ENCODE data around the gene PPIC.
"Not testable (repeated sequence)": the region's sequence is repeated elsewhere in the genome, so short reads cannot be mapped to it uniquely, and the experiment has no call there.

Gene PPIC

GRCh38 chr5:123007182-123007581 is 29.3 kb downstream of the PPIC start:
- DNase-seq: no peak

DNA sequence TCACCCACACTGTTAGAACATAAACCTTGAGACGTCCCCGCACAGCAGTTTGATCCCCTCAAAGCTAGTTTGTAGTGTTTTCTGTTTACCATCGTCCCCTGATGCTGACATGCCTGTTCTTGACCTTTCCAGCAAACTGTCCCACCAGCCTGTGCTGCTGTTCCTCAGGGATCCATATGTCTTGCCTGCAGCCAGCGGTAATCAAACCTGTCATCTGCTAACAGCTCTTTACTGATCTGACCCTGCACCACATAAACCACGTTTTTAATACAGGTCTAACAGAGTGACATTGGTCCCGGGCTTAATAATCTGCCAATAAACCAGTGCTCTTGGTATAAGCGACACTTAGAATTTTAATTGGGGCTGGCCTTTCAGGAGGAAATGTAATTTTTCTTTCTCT is 34.7 kb downstream of the PPIC start:
- DNase-seq: no peak

- DNase-seq: no peak
Observed at GRCh38 chr5:123000731-123001130, 35.8 kb downstream of the PPIC start.

DNA sequence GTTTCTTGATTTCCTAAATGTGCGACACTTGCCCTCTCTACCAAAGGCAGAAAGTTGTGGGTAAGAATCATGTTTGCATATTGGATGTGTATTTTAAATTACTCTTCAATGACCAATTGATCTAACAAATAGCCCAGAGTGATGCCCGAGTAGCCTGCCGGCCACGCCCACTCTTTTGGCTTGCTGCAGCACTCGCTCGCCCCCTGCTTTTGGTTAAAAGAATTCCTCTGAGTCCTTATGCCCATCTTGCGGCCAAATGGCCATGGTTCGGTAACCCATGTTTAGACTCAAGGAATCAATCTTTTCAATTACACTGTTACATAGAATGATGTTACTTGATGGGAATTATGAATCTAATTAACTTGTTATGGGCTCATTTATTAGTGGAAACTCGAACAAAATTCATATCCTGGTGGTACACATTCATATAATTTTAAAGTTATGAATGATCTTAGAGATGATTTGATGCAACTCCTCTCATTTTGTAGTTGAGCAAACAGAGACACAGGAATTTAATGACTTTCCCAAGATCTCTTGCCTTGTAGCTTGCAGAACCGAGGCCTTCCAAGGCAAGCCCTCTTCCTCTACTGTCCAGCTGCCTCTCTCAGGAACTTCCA is 36.5 kb downstream of the PPIC start:
- DNase-seq: no peak

- DNase-seq: no peak
Observed at GRCh38 chr5:122997294-122997693, 39.2 kb downstream of the PPIC start.

DNA sequence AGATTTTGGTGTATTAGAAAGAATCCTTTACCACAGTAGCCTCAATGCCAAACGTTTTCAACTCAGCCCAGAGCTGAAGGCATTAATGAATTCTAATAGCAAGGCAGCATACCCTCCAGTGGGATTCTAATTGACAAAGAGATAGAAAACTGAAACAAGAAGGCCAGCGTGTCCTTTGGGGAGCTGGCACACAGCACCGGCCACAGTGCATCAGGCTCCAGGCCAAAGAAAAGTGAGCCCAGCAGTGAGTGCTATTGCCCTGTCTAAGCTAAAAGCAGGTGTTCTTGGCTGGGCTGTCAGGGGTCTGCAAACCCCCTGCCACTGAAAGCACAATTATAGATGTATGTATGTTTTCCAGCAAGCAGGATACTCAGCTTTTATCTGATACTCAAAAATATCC is 40.4 kb downstream of the PPIC start:
- no peak for DNase-seq

DNA sequence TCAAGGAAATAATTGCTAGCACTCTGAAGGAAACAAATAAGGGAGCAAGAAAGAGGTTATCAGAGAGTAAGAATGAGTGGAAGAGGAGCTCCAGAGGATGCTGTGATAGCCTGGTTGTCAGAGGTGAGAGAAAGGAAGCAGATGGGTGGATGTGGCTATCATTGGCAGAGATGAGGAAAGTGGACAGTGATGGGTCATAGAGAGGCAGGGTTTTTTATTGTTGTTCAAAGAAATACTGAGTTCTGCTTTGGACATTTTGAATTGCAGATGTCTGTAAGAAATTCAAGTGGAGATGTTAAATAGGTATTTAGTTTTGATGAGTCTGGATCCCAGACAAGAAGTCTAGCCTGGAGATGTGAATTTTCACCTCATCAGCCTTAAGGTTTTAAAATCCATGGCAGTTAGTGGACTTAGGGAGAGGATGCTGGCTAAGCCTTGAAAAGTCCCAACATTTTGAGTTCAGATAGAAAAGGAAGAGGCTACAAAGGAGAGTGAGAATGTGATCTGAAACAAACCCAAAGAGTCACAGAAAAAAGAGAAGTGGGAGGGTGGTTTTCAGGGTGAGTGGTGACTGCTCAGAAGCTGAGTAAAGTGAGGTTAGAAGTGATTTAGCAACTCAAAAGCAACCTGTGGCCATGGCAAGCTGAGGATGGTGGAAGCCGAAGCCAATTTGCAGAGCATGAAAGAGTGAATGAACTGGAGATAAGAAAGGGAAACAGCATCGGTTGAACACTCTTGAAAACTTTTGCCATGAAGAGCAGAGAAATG is 50.4 kb downstream of the PPIC start:
- DNase-seq: no peak

- DNase-seq: no peak
Observed at GRCh38 chr5:122985006-122985700, 51.4 kb downstream of the PPIC start.

- no peak for DNase-seq
Observed at GRCh38 chr5:122984425-122984824, 52.1 kb downstream of the PPIC start.

DNA sequence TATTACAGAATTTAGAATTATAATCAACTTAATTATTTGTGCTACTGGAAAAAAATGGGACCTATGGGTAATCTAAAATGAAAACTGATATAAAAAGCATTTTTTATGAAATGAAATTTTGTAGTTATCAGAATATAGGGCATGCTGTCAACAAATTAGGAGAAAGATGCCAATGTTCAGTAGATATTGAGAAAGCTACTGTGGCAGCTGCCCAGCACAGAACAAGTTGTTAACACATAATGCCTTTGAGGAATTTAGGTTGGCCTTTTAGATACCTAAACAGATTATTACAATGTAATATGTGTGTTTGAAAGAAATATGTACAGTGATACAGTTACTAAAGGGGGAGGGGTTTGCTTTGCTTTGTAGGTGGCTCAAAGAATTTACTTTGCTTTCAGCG is 54.1 kb downstream of the PPIC start:
- no peak for DNase-seq

- no peak for DNase-seq
Observed at GRCh38 chr5:122981846-122982245, 54.7 kb downstream of the PPIC start.

- DNase-seq: no peak
Observed at GRCh38 chr5:122978644-122979297, 57.8 kb downstream of the PPIC start.

DNA sequence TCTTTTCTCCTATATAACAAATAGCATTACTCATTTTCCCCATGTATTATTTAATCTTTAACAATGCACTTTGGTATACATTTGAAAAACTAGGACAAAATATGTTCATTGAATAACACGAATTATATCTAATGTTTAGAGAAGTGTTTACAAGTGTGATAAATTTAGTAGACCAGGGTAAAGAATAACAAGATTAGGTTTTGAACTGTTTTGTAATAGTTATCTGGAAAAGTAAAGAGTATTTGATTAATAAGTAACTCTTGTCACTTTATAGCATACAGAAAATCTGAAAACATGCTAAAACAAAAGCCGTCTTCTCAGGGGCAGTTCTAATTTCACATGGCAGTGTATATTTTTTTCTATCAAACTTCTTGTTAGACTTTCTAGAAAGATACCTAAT is 58.5 kb downstream of the PPIC start:
- no peak for DNase-seq

- DNase-seq: no peak
Observed at GRCh38 chr5:122977319-122977718, 59.2 kb downstream of the PPIC start.

GRCh38 chr5:122974251-122974650 is 62.3 kb downstream of the PPIC start:
- not testable (repeated sequence) for DNase-seq

GRCh38 chr5:122973759-122974158 is 62.8 kb downstream of the PPIC start:
- not testable (repeated sequence) for DNase-seq
